HUES6 (cell line): Measurements from ENCODE around the gene COA6.
"Not testable (repeated sequence)": the region's sequence is repeated elsewhere in the genome, so short reads cannot be mapped to it uniquely, and the experiment has no call there.

Experiments
- H3K27ac ChIP-seq: 2 replicates; pipeline ENCODE4 v1.7.0; 2013; ENCODE audit warnings: low read depth, mild to moderate bottlenecking, low read length, inconsistent platforms
- H3K27me3 ChIP-seq: 2 replicates; pipeline ENCODE4 v1.6.1; 2013; ENCODE audit warnings: low read length; ENCODE audit not compliant: control insufficient read depth, insufficient read depth
- H3K36me3 ChIP-seq: 2 replicates; pipeline ENCODE4 v1.6.1; 2013; ENCODE audit warnings: low read length; ENCODE audit not compliant: control insufficient read depth, insufficient read depth
- H3K4me1 ChIP-seq: 2 replicates; pipeline ENCODE4 v1.6.1; 2013; ENCODE audit warnings: low read length; ENCODE audit not compliant: control insufficient read depth, insufficient read depth
- H3K4me3 ChIP-seq: 2 replicates; pipeline ENCODE4 v1.5.1; 2013; ENCODE audit warnings: low read depth, low read length
- H3K9ac ChIP-seq: one replicate; pipeline ENCODE4 v1.6.1; 2013; ENCODE audit warnings: mild to moderate bottlenecking, low read length
- H3K9me3 ChIP-seq: 2 replicates; pipeline ENCODE4 v1.6.1; 2013; ENCODE audit warnings: low read depth, low read length; ENCODE audit not compliant: control insufficient read depth, insufficient read depth

Gene COA6

GRCh38 chr1:234371414-234371813 lies 1.8 kb upstream of the COA6 start:
- Histone ChIP-seq H3K27ac (no peak overlapping the region), H3K36me3 (peaks cover 13% of the 10 kb centered on the region), H3K9ac (no peak overlapping the region)

GRCh38 chr1:234372011-234372757 lies 1.1 kb upstream of the COA6 start:
- Histone ChIP-seq H3K27ac (no peak overlapping the region), H3K4me1 (peaks cover 8% of the 10 kb centered on the region), H3K36me3 (peaks cover 18% of the 10 kb centered on the region), H3K9me3 (no peaks in the 10 kb centered on the region), H3K4me3 (peak overlapping the region; percentile 85), H3K9ac (no peak overlapping the region), H3K27me3 (no peaks in the 10 kb centered on the region)

More at GRCh38 chr1:234371414-234371813, 1.8 kb upstream of the COA6 start:
- Histone ChIP-seq H3K4me1 (peaks cover 8% of the 10 kb centered on the region), H3K4me3 (no peak overlapping the region), H3K9me3 (no peaks in the 10 kb centered on the region), H3K27me3 (no peaks in the 10 kb centered on the region)

GRCh38 chr1:234373959-234374254 lies 651 bp downstream of the COA6 start:
- Histone ChIP-seq H3K4me1 (peaks cover 8% of the 10 kb centered on the region), H3K9me3 (no peaks in the 10 kb centered on the region), H3K36me3 (peaks cover 31% of the 10 kb centered on the region), H3K27ac (peak overlapping the region; percentile 83), H3K9ac (peak overlapping the region; percentile 89), H3K4me3 (peak overlapping the region; percentile 85), H3K27me3 (no peaks in the 10 kb centered on the region)

- H3K36me3 ChIP-seq = peaks cover 43% of the 10 kb centered on the region
- no peak overlapping the region for H3K27ac ChIP-seq
- no peak overlapping the region for H3K9ac ChIP-seq
- peaks cover 8% of the 10 kb centered on the region for H3K4me1 ChIP-seq
- no peak overlapping the region for H3K4me3 ChIP-seq
- no peaks in the 10 kb centered on the region for H3K9me3 ChIP-seq
- no peaks in the 10 kb centered on the region for H3K27me3 ChIP-seq
Measured at GRCh38 chr1:234375672-234376071, 2.4 kb downstream of the COA6 start.

GRCh38 chr1:234379591-234380109 lies 6.4 kb downstream of the COA6 start:
- not testable (repeated sequence) for H3K27me3 ChIP-seq, H3K4me3 ChIP-seq, H3K9me3 ChIP-seq, H3K4me1 ChIP-seq, H3K9ac ChIP-seq, H3K27ac ChIP-seq
- H3K36me3 ChIP-seq = peaks cover 52% of the 10 kb centered on the region

- Histone ChIP-seq H3K4me1 (no peaks in the 10 kb centered on the region), H3K9ac (no peak overlapping the region), H3K36me3 (peaks cover 37% of the 10 kb centered on the region), H3K27ac (no peak overlapping the region), H3K9me3 (no peaks in the 10 kb centered on the region), H3K4me3 (no peak overlapping the region), H3K27me3 (no peaks in the 10 kb centered on the region)
Measured at GRCh38 chr1:234381699-234382555, 8.7 kb downstream of the COA6 start.

- no peaks in the 10 kb centered on the region for H3K9me3 ChIP-seq
- no peaks in the 10 kb centered on the region for H3K4me1 ChIP-seq
- peaks cover 16% of the 10 kb centered on the region for H3K36me3 ChIP-seq
- no peak overlapping the region for H3K27ac ChIP-seq
- no peak overlapping the region for H3K4me3 ChIP-seq
- H3K9ac ChIP-seq = no peak overlapping the region
- H3K27me3 ChIP-seq = no peaks in the 10 kb centered on the region
Measured at GRCh38 chr1:234386122-234386521, 12.9 kb downstream of the COA6 start.

GRCh38 chr1:234388094-234388493 lies 14.8 kb downstream of the COA6 start:
- H3K36me3 ChIP-seq = peaks cover 28% of the 10 kb centered on the region
- H3K4me1 ChIP-seq = no peaks in the 10 kb centered on the region
- H3K9me3 ChIP-seq = no peaks in the 10 kb centered on the region
- H3K27me3 ChIP-seq = no peaks in the 10 kb centered on the region
- H3K4me3 ChIP-seq = no peak overlapping the region
- H3K27ac ChIP-seq = no peak overlapping the region
- H3K9ac ChIP-seq = no peak overlapping the region

- Histone ChIP-seq H3K4me3 (no peak overlapping the region), H3K4me1 (no peaks in the 10 kb centered on the region), H3K9me3 (no peaks in the 10 kb centered on the region), H3K36me3 (peaks cover 27% of the 10 kb centered on the region), H3K27ac (no peak overlapping the region), H3K9ac (no peak overlapping the region), H3K27me3 (no peaks in the 10 kb centered on the region)
Measured at GRCh38 chr1:234393190-234393589, 19.9 kb downstream of the COA6 start.

GRCh38 chr1:234395297-234395696 lies 22.0 kb downstream of the COA6 start:
- no peak overlapping the region for H3K9ac ChIP-seq
- no peaks in the 10 kb centered on the region for H3K9me3 ChIP-seq
- peaks cover 27% of the 10 kb centered on the region for H3K36me3 ChIP-seq
- no peak overlapping the region for H3K27ac ChIP-seq
- no peaks in the 10 kb centered on the region for H3K4me1 ChIP-seq
- H3K27me3 ChIP-seq = no peaks in the 10 kb centered on the region
- H3K4me3 ChIP-seq = no peak overlapping the region

GRCh38 chr1:234396092-234396491 lies 22.8 kb downstream of the COA6 start:
- H3K9ac ChIP-seq = no peak overlapping the region

More at GRCh38 chr1:234396092-234396491, 22.8 kb downstream of the COA6 start:
- H3K4me1 ChIP-seq = no peaks in the 10 kb centered on the region
- no peak overlapping the region for H3K27ac ChIP-seq
- H3K27me3 ChIP-seq = no peaks in the 10 kb centered on the region
- H3K4me3 ChIP-seq = no peak overlapping the region
- no peaks in the 10 kb centered on the region for H3K9me3 ChIP-seq
- peaks cover 24% of the 10 kb centered on the region for H3K36me3 ChIP-seq
